NCI-H510A (cell line): ENCODE results near the gene PKD2.

ENCODE experiments used
- DNase-seq: peaks from one replicate; lab custom pipeline; 2025; lab: John Stamatoyannopoulos, UW

PKD2 gene

DNA sequence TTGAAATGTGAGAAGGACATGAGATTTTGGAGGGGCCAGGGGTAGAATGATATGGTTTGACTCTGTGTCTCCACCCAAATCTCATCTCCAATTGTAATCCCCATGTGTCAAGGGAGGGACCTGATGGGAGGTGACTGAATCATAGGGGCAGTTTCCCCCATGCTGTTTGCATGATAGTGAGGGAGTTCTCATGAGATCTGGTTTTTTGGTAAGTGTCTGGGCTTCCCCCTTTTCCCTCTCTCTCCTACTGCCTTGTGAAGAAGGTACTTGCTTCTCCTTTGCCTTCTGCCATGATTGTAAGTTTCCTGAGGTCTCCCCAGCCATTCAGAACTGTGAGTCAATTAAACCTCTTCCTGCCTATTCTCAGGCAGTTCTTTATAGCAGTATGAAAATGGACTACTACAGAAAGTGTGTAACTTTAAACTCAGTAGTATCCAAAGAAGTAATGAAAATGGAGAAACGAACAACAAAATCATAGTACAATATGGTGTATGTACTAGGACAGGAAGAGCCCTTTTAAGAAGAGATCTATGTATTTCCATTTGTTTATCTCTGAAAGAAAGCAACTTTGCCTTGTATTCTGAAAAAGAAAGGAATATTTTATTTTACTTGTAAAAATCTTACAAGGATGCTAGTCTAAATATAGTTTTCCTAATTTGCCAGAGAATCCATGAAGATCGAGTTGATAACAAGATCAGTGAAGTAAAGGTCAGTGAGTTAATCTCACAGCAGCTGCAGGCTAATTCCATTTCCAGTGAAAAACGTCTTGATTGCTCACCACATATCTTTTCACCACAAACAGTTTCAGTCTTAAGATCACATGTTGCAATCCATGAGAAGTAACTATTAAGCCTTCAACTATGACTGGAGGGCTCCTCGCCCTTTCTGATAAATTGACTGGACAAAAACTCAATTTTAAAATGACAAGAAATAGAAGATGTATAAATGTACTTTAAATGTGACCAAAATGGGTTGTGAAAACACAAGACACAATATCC lies 20.5 kb downstream of the PKD2 start:
- no peak for DNase-seq

DNA sequence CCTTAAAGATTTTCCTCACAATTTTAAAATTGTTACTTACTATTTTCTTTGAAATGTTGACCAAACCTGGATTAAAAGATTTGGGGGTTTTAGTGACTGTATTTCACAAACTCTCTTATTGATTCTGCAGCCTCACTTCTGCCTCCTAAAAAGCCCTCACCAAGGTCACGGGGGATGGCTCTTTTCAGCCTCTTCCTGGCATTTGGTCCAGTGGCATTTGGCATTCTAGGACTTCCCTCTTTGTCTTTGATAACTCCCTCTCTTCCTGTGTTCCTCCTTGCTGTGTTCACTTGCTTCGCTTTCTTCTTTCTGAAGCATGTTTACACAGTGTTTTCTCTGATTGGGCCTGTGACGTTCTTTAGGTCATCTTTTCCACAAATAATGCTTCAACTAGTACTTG lies 21.5 kb downstream of the PKD2 start:
- DNase-seq, result no peak

DNA sequence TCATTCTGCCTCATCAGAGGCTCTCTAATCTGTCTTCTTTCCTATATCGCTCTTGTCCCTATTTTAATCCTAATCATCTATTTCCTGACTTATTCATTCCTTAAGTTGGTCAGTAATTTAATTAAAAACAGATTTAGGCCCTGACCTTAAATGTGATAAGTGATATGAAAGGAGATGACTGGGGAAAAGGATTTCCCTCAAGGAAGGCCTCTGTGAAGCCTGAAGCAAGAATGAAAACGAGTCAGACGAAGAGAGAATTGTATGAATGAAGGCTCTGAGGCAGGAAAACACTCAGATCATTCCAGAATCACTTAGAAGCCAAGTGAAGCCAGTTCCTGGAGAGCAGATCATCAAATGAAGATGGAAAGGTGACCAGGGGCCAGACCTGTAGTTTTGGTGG lies 22.1 kb downstream of the PKD2 start:
- DNase-seq, result no peak

DNA sequence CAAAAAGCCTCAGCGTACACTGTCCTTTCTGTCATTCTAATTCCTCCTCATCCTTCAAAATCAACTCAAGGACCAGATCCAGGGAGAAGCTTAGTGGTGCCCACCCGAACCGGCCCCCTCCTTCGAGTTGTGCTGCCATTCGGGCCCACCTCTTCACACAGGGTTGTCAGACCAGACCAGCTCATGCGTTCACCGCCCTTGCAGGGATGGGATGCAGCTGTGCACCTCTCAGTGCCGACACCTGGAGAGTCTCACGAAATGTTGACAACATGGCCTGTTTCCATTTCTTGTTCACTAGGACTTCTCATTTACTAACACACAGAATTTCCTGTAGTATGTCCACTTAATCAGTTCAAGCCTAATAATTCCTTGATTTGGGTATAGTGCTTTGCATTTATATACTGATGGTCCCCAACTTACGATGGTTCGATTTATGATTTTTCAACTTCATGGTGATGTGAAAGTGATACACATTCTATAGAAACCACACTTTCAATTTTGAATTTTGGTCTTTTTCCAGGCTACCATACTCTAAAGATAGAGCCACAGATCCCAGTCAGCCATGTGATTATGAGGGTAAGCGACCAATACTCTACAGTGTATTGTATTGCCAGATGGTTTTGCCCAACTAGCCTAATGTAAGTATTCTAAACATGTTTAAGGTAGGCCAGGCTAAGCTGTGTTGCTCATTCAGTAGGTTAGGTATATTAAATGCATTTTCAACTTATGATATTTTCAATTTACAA lies 23.3 kb downstream of the PKD2 start:
- DNase-seq, result no peak

DNA sequence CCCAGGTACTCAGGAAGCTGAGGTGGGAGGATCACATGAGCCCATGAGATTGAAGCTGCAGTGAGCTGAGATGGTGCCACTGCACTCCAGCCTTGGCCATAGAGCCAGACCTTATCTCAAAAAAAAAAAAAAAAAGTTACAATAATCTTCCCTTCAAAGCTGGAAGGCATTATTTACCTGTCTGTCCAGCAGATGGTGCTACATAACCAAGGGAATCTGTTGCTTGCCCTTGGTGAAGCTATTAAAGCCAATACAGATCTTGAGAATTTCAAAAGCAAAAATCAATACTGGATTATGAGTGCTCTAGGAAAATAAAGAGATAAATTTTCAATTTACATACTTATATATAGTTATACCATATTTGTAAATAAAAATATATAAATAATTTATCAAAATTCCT lies 25.9 kb downstream of the PKD2 start:
- DNase-seq, result peak; percentile 2

DNA sequence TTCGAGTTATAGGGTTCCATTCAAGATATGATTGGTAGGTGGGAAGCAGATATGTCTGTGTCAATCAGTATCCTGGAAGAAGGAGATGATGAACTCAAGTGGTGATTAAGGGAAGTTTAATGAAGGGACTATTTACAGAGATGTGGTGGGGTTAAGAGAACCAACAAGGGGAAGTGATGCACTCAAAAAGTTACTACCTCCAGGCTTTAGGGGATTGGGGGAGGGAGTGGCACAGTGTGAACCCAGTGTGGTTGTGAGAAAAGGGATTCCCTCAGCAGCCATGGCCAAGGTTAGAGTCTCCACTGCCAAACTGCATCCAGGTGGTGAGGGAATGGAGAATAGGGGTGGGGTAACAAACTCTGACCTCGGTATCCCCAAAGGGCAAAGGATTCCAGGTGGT lies 27.9 kb downstream of the PKD2 start:
- no peak for DNase-seq

DNA sequence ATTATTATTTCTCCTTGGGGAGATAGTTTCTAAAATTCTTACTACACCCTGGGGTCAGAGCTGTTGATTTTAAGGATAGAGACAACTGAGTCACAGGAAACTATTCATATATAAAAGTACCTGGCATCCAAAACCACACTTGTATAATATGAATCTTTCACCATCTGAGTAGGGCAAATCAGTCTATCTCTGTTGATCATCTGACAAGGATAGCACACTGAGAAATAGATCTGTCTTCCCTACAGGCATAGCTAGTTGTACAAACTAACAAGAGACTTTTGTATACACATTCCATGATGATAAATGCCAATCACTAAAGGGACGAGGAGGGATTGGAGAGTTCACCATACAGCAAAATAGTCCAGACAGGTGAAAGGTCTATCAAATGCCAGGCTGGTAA lies 30.0 kb downstream of the PKD2 start:
- no peak for DNase-seq

DNA sequence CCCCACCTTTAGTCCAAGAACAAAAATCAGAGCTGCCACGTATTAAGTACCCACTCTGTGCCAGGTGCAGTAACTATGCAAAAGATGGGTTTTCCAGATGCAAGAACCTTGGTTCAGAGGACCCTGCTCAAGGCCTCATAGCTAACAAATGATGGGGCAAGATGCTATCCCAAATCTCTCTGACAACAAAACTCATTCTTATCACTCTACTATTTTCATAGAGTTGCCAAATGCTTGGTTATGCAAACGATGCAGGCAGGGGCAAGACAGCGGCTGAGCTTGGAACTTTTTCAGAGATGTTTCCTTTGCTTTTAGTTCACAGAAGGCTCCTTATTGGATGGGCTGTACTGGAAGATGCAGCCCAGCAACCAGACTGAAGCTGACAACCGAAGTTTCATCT lies 30.5 kb downstream of the PKD2 start:
- DNase-seq, result no peak

DNA sequence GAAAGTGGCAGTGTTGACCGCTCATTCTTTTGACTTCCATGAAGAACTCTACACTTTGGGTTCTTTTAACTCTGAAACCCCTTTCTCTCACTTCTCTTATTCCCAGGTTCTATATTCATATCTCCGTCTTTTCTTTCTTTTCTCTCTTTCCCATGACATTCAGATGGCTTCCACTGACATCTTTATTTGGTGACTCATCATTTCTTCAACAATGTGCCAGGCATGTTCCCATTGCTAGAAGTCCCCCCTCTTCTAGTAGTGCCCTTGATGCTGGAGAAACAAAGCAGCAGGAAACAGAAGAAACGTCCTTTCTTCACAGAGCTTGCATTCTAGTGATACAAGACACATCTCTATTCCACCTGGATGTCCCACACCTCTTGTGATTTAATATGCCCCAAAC lies 33.3 kb downstream of the PKD2 start:
- DNase-seq, result no peak

DNA sequence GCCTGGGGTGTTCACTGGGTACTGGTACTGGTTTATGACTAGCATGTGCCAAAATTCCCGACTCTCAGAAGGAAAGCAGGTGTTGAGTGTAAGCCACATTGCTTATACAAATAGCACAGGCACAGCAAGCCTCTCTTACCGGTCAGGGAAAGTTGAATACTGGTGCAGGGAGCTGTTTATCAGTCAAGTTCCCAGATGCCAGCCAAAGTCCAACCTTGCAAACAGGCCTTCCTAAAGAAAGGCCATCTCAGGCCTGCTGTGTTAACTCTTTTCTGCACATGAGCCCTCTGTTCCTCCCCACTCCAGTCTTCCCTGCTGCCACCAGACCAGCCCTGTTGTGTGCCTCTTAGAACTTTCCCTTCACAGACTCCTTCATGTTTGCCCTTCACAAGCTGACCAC lies 34.2 kb downstream of the PKD2 start:
- no peak for DNase-seq

DNA sequence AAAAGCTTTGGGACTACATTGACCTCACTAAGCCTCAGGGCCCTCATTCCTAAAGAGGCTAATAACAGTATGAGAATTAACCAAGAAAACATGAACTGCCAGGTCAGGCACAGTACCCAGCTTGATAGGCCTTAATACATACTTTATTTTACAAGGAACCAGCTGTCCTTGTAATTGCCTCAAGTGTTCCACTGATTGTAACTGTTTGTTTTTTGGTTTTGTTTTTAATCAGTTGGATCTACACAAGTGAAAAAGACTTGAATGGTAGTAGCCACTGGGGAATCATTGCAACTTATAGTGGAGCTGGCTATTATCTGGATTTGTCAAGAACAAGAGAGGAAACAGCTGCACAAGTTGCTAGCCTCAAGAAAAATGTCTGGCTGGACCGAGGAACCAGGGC lies 35.6 kb downstream of the PKD2 start:
- DNase-seq, result no peak

DNA sequence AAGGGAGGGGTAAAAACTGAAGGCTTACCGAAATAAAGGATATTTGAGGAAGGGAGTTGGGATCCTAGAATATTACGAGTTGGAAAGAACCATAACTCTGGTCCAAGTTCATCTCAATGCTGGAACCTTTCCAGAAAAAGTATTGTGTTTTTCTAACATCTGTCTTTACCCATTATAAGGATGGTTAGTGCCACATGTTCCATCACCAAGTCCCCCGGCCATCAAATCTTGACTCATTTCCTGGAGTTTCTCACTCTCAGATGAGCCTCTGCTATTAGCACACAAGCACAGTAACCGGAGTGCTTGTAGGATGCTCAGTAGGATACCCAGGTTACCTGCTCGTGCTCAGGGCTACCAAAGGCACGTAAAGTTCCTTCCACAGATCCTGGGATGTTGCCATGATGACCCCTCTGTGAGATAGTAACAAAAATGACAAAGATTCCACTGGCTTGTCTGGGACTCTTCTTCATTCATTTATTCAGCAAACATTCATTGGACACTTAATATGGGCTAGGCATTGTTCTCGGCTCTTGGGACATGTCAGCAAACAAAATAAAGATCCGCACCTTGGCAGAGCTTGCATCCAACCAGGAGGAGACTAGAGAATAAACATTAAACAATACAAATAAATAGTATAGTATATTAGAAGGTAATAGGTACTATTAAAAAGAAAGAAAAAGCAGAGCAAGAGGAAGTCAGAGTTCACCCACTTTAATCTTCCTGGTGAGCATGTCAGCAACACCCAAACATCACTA lies 36.3 kb downstream of the PKD2 start:
- DNase-seq, result no peak

DNA sequence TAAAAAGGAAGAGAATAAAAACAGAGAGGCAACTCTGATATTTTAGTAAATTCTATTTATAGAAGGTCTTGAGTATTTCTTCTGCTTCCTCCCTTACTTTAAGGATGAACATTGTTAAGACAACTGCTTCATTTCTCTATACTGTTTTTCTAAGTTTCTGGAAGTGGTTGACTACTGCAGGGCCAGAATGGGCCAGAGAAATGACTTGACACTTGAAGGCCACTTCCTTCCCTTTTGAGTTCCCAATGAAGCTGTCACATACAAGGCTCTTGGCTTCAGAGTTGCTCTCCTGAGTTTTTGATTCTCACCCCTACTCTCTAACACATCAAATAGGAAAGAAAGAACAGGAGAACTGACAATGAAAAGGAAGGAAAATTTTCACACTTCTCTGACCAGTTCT lies 37.6 kb downstream of the PKD2 start:
- no peak for DNase-seq

DNA sequence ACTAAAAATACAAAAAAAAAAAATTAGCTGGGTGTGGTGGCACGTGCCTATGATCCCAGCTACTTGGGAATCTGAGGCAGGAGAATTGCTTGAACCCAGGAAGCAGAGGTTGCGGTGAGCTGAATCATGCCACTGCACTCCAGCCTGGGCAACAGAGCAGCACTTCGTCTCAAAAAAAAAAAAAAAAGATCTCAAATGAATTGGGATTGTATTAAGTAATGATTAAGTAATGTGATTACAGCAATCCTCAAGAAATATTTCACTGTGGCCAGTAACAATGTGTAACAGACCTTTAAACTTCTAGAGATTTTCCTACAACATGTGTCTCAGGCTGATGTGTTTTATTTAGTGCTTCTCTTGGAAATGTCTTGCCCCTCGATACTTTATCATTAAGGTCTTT lies 46.8 kb downstream of the PKD2 start:
- DNase-seq, result no peak

DNA sequence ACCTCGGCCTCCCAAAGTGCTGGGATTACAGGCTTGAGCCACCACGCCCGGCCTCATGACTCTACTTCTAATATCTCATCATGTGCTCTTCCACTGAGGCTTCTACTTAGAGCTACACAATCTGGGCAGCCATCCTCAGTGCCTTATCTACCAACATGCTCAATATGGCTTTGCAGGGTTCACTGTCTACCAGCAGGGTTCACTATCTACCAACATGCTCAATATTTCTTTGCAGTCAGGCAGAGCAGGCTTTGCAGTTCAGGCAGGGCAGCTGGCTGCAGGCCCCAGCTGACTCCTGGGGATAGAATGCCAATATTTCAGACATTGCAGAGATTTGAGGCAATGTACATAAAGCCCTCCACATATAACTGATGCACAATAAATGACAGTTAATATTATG lies 47.5 kb downstream of the PKD2 start:
- no peak for DNase-seq

DNA sequence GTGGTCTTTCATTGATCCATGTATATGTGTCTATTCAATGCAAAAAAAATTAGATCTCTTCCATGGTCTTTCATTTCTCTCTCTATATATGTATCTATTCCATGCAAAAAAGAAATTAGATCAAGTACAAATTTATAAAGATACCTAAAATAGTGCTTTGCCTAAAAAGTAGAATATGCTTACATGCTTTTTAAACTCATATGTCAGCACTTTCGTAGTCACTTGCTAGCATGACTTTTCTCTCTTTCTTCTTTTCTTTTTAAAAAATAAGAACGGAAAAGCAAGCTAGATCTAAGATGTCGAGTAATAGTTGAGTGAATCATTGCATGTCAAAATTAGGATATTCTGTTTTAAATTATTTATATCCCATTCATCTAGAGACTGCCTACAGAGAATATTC lies 50.9 kb downstream of the PKD2 start:
- DNase-seq, result no peak

DNA sequence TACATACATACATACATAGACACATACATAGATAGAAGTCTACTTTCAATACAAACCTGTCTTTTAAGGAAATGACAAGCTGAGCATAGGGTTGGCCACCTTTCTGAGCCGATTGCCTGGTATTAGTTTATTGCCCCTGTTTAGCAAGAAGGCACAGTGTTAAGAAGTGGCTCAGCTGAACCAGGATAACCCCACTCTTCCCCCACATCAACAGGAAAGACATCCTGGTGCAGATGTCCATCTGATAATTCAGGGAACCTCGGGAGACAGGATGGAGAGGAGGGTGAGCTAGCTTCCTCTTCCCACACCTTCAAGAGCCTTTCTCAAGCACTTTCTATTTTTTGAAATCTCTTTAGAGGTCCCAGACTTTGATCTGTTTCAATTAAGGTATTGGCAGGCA lies 52.3 kb downstream of the PKD2 start:
- DNase-seq, result no peak

DNA sequence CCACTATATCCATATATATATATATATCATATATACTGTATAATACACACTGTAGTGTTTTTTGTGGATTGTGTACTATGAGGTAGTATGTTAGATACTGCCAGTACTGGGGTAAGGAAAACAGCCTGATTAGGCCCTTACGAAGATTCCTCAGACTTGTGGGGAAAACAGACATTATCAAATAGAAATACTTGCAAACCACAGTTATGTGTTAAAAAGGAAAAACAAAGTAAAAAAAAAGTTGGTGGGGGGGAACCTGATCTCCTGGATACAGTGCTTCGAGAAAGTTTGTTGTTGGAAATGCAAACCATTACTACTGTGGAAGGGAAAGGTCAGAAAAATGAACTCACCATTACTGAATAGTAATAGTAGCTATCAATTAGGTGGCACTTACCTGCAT lies 53.0 kb downstream of the PKD2 start:
- DNase-seq, result no peak

DNA sequence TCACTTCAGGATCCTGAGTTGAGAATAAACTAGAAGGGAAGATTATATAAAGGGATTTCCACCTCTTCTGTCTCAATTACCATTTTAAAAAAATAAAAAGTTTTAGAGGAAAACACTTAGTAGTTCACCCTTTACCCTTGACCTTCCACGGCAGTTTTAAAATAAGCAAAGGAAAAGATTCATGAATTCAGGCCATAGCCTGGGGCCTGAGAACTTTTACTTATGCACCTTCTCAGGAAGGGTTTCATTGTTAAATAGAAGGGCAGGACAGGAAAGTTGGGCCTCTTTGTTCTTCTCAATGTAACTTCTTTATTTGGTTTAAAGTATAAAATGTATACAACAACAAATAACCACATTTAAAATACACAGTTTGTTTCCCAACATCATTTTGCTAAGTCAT lies 54.9 kb downstream of the PKD2 start:
- no peak for DNase-seq

DNA sequence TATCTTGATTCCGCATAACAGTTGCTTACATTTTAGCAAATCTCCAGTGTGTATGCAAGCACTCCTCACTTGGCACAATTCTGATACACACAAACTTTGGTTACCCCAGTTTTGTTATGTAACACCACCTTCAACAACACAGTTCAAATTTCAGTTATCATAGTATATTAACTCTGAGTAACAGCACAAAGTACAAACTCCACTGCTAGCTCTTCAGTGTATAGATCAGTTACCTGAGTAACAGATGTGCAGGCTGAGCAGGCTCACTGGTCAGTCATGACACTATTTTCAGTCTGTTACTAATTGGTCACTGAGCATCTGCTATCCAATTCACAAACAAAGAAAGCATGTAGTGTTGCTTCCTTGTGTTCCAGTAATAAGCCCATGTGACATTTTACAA lies 55.4 kb downstream of the PKD2 start:
- DNase-seq, result no peak

DNA sequence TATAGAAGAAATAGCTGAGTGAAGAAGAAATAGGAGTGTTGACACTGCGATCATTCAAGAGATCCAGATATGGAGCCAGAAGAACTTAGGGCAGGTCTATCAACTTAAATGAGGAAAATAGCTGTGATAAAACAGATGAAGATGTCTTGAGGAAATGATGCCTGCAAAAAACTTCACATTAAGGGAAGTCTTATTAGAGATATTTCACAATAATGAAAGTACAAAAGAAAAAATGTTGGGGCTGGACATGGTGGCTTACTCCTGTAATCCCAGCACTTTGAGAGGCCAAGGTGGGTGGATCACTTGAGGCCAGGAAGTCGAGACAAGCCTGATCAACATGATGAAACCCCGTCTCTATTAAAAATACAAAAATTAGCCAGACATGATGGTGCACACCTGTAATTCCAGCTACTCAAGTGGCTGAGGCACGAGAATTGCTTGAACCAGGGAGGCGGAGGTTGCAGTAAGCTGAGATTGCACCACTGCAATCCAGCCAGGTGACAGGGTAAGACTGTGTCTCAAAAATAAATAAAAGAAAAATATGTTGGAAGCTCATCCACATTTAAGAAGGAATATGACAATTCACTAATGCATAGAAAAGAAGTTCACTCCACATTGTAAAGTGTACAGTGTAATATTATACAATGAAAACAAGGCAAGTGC lies 56.3 kb downstream of the PKD2 start:
- no peak for DNase-seq

DNA sequence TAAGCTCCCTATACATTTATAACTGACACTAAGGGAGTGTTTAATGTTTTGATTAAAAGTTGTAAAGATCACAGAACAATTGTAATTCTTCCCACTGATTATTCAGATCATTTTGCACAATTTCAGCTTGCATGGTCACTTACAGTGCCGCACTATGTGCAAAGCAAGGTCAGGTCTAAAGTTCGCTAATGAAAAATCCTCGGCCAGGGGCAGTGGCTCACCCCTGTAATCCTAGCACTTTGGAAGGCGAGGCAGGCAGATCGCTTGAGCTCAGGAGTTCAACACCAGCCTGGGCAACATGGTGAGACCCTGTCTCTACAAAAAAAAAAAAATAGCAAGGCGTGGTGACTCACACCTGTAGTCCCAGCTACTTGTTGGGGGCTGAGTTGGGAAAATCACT lies 57.0 kb downstream of the PKD2 start:
- DNase-seq, result no peak
